AG09309 (cell line): ENCODE measurements around the gene EML2.
"Not testable (repeated sequence)": the region's sequence is repeated elsewhere in the genome, so short reads cannot be mapped to it uniquely, and the experiment has no call there.

Experiments
- DNase-seq: peaks from one replicate; pipeline ENCODE4 v3.0.0-alpha.2; 2010; ENCODE audit warnings: low read depth
- H3K4me3 ChIP-seq: 2 replicates; pipeline ENCODE4 v1.5.1; 2011; ENCODE audit warnings: mild to moderate bottlenecking, low read depth, low read length, moderate library complexity; ENCODE audit not compliant: control insufficient read depth
- CTCF ChIP-seq: IDR thresholded peaks from 2 replicates; pipeline ENCODE4 v1.5.1; 2011; ENCODE audit warnings: mild to moderate bottlenecking, low read depth, low read length, inconsistent platforms; ENCODE audit not compliant: insufficient read depth, control insufficient read depth; ENCODE audit errors: missing control alignments

EML2 gene, protein sequence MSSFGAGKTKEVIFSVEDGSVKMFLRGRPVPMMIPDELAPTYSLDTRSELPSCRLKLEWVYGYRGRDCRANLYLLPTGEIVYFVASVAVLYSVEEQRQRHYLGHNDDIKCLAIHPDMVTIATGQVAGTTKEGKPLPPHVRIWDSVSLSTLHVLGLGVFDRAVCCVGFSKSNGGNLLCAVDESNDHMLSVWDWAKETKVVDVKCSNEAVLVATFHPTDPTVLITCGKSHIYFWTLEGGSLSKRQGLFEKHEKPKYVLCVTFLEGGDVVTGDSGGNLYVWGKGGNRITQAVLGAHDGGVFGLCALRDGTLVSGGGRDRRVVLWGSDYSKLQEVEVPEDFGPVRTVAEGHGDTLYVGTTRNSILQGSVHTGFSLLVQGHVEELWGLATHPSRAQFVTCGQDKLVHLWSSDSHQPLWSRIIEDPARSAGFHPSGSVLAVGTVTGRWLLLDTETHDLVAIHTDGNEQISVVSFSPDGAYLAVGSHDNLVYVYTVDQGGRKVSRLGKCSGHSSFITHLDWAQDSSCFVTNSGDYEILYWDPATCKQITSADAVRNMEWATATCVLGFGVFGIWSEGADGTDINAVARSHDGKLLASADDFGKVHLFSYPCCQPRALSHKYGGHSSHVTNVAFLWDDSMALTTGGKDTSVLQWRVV

GRCh38 chr19:45638930-45639729, at the start of gene EML2:
TSS of gene EML2 (minus strand) at chr19:45639397. CDS start at chr19:45639376, 21 bp downstream.
- no peak for DNase-seq
- H3K4me3 ChIP-seq, result peak within 1 kb of the TSS; percentile 96
- peak; percentile 41 for TF ChIP-seq CTCF

DNA sequence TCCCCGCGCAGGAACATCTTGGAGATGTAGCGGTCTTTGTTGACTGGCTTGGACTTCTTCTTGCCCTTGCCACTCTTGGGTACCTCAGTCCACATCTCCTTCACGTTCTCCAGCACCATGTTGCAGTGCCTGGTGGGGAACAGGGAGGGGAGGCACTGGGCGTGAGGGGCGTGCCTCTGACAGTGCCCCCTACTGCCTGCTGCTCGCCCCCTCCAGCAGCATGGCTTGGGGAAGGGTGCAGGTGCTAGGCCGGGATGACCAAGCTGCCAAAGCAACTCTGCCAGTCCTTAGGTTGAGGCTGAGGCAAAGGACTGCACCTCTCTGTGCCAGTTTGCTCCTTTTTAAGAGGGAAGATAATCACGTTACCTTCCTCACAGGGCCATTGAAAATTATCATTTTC, 48.4 kb upstream of the EML2 start:
- no peak for TF ChIP-seq CTCF
- DNase-seq, result no peak
- no peak overlapping the region for H3K4me3 ChIP-seq

DNA sequence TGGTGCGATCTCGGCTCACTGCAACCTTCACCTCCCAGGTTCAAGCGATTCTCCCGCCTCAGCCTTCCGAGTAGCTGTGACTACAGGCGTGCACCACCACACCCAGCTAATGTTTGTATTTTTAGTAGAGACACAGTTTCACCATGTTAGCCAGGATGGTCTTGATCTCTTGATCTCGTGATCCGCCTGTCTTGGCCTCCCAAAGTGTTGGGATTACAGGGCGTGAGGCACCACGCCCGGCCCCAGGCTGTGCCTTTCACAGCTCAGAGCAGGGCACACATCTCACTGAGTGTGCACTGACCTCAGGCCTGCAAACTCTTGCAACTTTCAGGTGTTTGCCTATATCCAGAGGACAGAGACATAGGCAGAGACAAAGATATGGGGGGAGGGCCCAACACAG, 45.8 kb upstream of the EML2 start:
- DNase-seq, H3K4me3 ChIP-seq: not testable (repeated sequence)

- DNase-seq, result no peak
- no peak overlapping the region for H3K4me3 ChIP-seq
- TF ChIP-seq CTCF, result no peak
These were observed 43.7 kb upstream of the EML2 start for GRCh38 chr19:45682908-45683307.

- H3K4me3 ChIP-seq, result no peak overlapping the region
- no peak for TF ChIP-seq CTCF
These were observed 42.9 kb upstream of the EML2 start for GRCh38 chr19:45682117-45682516.

GRCh38 chr19:45681391-45682015, 42.3 kb upstream of the EML2 start:
- DNase-seq, result no peak
- H3K4me3 ChIP-seq, result peak overlapping the region; percentile 41
- peak; percentile 85 for TF ChIP-seq CTCF

More at GRCh38 chr19:45682117-45682516, 42.9 kb upstream of the EML2 start:
- no peak for DNase-seq
